Hepatocyte (in vitro differentiated cells): ENCODE measurements around the gene SLC35G4. TPM values are rescaled to one million over a fixed set of nuclear protein-coding genes. Genes with fewer than 3 reads are reported as not detected.

ENCODE experiments used
- DNase-seq: peaks from one replicate; pipeline ENCODE4 v3.0.0-alpha.2; 2016; ENCODE audit warnings: low spot score
- H2AFZ ChIP-seq: fragments of 200-600 bp; sonication (generic); 2 replicates; pipeline ENCODE4 v1.6.0; 2016; ENCODE audit warnings: antibody characterized with exemption, mild to moderate bottlenecking
- H3K27ac ChIP-seq: fragments of 200-600 bp; sonication (generic); 2 replicates; pipeline ENCODE4 v1.5.1; 2016; ENCODE audit warnings: mild to moderate bottlenecking
- H3K27me3 ChIP-seq: fragments of 200-600 bp; sonication (generic); 2 replicates; pipeline ENCODE4 v1.6.1; 2016
- H3K36me3 ChIP-seq: fragments of 200-600 bp; sonication (generic); replicated peaks from 2 replicates; pipeline ENCODE4 v1.5.1; 2016; ENCODE audit warnings: low read depth; ENCODE audit not compliant: insufficient read depth
- H3K4me1 ChIP-seq: fragments of 200-600 bp; sonication (generic); 2 replicates; pipeline ENCODE4 v1.5.1; 2016; ENCODE audit warnings: mild to moderate bottlenecking, moderate library complexity; ENCODE audit not compliant: insufficient read depth
- H3K4me2 ChIP-seq: fragments of 200-600 bp; sonication (generic); 2 replicates; pipeline ENCODE4 v1.6.0; 2016
- H3K4me3 ChIP-seq: fragments of 200-600 bp; sonication (generic); 2 replicates; pipeline ENCODE4 v1.5.1; 2016; ENCODE audit warnings: mild to moderate bottlenecking
- H3K79me2 ChIP-seq: fragments of 200-600 bp; sonication (generic); 2 replicates; pipeline ENCODE4 v1.6.0; 2017; ENCODE audit warnings: mild to moderate bottlenecking
- H3K9me2 ChIP-seq: fragments of 200-600 bp; sonication (generic); replicated peaks from 2 replicates; pipeline ENCODE4 v1.6.0; 2017; ENCODE audit warnings: mild to moderate bottlenecking; ENCODE audit not compliant: insufficient read depth
- H3K9me3 ChIP-seq: fragments of 200-600 bp; sonication (generic); 2 replicates; pipeline ENCODE4 v1.5.1; 2016; ENCODE audit warnings: low read depth, mild to moderate bottlenecking
- H4K20me1 ChIP-seq: fragments of 200-600 bp; sonication (generic); 2 replicates; pipeline ENCODE4 v1.6.0; 2016; ENCODE audit warnings: mild to moderate bottlenecking; ENCODE audit not compliant: insufficient read depth, poor library complexity, severe bottlenecking
- EZH2 ChIP-seq: fragments of 200-600 bp; sonication (generic); IDR thresholded peaks from 2 replicates; pipeline ENCODE4 v1.6.1; 2016; ENCODE audit warnings: antibody characterized with exemption, mild to moderate bottlenecking, borderline replicate concordance
- EZH2phosphoT487 ChIP-seq: fragments of 200-600 bp; sonication (generic); IDR thresholded peaks from one replicate; pipeline ENCODE4 v1.6.1; 2018; ENCODE audit warnings: antibody characterized with exemption, mild to moderate bottlenecking, low read depth, moderate library complexity; ENCODE audit not compliant: unreplicated experiment, severe bottlenecking
- WGBS: methylation state at CpG from one replicate; pipeline ENCODE4 v1.1.6; 2016; ENCODE audit warnings: low lambda C conversion rate; ENCODE audit errors: missing lambda C conversion rate; 5-methylcytosine and 5-hydroxymethylcytosine counted together
- polyA plus RNA-seq: library from polyadenylated mRNA; unstranded; fragments of >200 nt; fragmentation: Nextera tagmentation; extraction: Ambion mirVana; gene quantifications from 2 replicates; pipeline ENCODE4 v1.2.1, GENCODE V29; 2016
- total RNA-seq: library from RNA; depleted of rRNA; stranded (reverse); fragments of >200 nt; gene quantifications from 2 replicates; pipeline ENCODE4 v1.2.3, GENCODE V29; 2014
- TF ChIP-seq, protein P1 (sequence below): fragments of 200-600 bp; sonication (generic); IDR thresholded peaks from 2 replicates; pipeline ENCODE4 v1.5.1; 2016; ENCODE audit warnings: antibody characterized with exemption, mild to moderate bottlenecking; ENCODE audit not compliant: poor library complexity

Gene SLC35G4
- total and polyA plus RNA-seq, 2 experiments from 2014 or later, result not detected

DNA sequence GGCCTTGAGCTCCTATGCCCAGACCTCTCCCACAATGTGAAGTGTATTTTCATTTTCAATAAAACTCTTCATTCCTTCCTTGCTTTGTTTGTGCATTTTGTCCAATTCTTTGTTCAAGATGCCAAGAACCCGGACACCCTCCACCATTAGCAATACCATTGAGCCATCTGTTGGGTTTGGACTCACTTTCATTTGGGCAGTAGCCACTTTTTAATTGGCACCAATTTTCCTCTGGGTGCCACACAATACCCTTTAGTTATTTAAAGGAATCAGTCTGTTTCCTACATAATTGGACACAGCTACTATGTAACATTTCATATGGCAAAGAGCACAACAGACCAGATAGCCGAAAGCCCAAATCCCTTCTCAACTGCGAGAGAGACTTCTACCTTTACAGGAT lies 22.5 kb upstream of the SLC35G4 start:
- TF ChIP-seq, protein P1, sequence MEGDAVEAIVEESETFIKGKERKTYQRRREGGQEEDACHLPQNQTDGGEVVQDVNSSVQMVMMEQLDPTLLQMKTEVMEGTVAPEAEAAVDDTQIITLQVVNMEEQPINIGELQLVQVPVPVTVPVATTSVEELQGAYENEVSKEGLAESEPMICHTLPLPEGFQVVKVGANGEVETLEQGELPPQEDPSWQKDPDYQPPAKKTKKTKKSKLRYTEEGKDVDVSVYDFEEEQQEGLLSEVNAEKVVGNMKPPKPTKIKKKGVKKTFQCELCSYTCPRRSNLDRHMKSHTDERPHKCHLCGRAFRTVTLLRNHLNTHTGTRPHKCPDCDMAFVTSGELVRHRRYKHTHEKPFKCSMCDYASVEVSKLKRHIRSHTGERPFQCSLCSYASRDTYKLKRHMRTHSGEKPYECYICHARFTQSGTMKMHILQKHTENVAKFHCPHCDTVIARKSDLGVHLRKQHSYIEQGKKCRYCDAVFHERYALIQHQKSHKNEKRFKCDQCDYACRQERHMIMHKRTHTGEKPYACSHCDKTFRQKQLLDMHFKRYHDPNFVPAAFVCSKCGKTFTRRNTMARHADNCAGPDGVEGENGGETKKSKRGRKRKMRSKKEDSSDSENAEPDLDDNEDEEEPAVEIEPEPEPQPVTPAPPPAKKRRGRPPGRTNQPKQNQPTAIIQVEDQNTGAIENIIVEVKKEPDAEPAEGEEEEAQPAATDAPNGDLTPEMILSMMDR, result no peak
- TF ChIP-seq EZH2phosphoT487, result no peak
- TF ChIP-seq EZH2, result no peak
- H2AFZ ChIP-seq, result no peak overlapping the region
- H3K27ac ChIP-seq, result no peak overlapping the region
- no peaks in the 10 kb centered on the region for H3K79me2 ChIP-seq
- no peaks in the 10 kb centered on the region for H3K36me3 ChIP-seq
- no peaks in the 10 kb centered on the region for H3K27me3 ChIP-seq
- no peaks in the 10 kb centered on the region for H3K9me2 ChIP-seq
- no peak overlapping the region for H3K4me3 ChIP-seq
- H3K4me1 ChIP-seq, result no peaks in the 10 kb centered on the region
- no peaks in the 10 kb centered on the region for H4K20me1 ChIP-seq
- 96% methylated on average over 3 of the region's 3 CpGs for WGBS
- no peak for DNase-seq
- no peak overlapping the region for H3K4me2 ChIP-seq
- H3K9me3 ChIP-seq, result no peaks in the 10 kb centered on the region

DNA sequence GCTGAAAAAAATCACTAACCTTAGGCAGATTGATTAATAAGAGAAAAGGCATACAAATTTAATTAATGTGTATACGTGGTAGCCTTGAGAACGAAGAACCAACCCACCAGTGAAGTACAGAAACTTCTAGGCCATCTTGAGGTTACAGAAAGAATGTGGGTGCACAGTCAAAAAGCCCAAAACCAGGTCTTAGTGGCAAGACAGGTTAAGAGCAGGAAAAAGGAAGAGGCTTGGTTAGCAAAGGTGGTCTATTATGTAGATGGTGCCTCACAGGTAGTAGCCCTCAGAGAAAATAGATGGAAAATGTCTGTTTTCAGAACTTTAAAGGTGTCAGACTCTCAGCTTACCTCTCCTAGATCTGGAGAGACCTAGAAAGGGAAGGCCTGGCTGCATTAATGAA lies 22.0 kb upstream of the SLC35G4 start:
- 94% methylated on average over 2 of the region's 2 CpGs for WGBS
- no peak for DNase-seq
- no peak overlapping the region for H3K4me3 ChIP-seq

DNA sequence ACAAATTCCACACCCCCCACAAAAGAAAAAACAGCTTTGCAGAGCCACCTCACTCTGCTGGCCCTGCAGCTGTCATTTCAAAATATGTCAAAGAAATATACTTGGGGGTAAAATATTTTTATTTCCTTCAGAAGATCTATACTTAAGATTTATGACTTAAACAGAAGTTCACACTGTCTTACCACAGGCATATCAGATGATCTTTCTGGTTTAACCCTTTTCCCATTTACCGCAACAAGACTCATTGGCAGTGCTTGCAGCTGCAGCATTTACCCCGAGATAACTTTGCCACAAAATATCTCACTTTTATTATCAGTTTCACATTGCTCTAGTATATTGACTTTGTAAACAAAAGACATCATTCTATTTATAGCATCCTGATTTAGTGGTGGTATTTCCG lies 21.6 kb upstream of the SLC35G4 start:
- Histone ChIP-seq H4K20me1 (no peaks in the 10 kb centered on the region), H3K9me3 (no peaks in the 10 kb centered on the region)
- WGBS, result 66% methylated on average over 3 of the region's 3 CpGs

More for the DNA sequence above, 22.0 kb upstream of the SLC35G4 start:
- Histone ChIP-seq H3K27ac (no peak overlapping the region), H3K36me3 (no peaks in the 10 kb centered on the region), H3K27me3 (no peaks in the 10 kb centered on the region), H2AFZ (no peak overlapping the region), H3K79me2 (no peaks in the 10 kb centered on the region), H3K9me2 (no peaks in the 10 kb centered on the region), H4K20me1 (no peaks in the 10 kb centered on the region), H3K4me1 (no peaks in the 10 kb centered on the region), H3K9me3 (no peaks in the 10 kb centered on the region), H3K4me2 (no peak overlapping the region)
- TF ChIP-seq, protein P1, result no peak
- TF ChIP-seq EZH2phosphoT487 (no peak), EZH2 (no peak)

More for the DNA sequence above, 21.6 kb upstream of the SLC35G4 start:
- Histone ChIP-seq H3K27me3 (no peaks in the 10 kb centered on the region), H3K4me2 (no peak overlapping the region), H3K79me2 (no peaks in the 10 kb centered on the region), H3K9me2 (no peaks in the 10 kb centered on the region), H3K4me3 (no peak overlapping the region), H2AFZ (no peak overlapping the region), H3K36me3 (no peaks in the 10 kb centered on the region), H3K4me1 (no peaks in the 10 kb centered on the region), H3K27ac (no peak overlapping the region)
- TF ChIP-seq, protein P1, result no peak
- no peak for DNase-seq
